ENCODE data around the gene PIPOX. TPM values are rescaled to one million over a fixed set of nuclear protein-coding genes. Genes with fewer than 3 reads are reported as not detected.

PIPOX gene
- total RNA-seq, 1 donor from 2014 or later, result 0.26 TPM

DNA sequence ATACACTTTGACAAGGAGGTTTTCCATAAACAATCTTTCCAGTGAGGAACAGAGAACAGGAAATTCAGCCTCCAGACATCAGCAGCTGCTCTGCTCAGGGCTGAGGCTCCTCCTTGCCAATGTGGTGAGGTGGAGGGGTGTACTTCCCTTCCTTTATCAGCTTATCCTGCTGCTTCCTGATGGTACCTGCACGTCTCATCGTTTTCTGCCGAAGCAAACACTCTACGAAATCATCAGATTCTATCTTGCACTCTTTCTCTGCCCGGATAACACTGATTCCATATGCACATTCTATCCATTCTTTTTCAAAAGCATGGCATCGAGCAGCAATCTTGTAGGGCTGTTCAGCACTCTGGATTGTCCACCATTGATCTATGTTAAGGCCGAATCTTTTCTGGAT lies 21.7 kb upstream of the PIPOX start:
- DNase-seq (ENCODE audit: low read depth), result no peak
- TF ChIP-seq, protein P1, sequence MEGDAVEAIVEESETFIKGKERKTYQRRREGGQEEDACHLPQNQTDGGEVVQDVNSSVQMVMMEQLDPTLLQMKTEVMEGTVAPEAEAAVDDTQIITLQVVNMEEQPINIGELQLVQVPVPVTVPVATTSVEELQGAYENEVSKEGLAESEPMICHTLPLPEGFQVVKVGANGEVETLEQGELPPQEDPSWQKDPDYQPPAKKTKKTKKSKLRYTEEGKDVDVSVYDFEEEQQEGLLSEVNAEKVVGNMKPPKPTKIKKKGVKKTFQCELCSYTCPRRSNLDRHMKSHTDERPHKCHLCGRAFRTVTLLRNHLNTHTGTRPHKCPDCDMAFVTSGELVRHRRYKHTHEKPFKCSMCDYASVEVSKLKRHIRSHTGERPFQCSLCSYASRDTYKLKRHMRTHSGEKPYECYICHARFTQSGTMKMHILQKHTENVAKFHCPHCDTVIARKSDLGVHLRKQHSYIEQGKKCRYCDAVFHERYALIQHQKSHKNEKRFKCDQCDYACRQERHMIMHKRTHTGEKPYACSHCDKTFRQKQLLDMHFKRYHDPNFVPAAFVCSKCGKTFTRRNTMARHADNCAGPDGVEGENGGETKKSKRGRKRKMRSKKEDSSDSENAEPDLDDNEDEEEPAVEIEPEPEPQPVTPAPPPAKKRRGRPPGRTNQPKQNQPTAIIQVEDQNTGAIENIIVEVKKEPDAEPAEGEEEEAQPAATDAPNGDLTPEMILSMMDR (IDR thresholded peaks at IDR 0.05; ENCODE audit: insufficient read depth, low read length, severe bottlenecking), result no peak
- Histone ChIP-seq H3K27me3 (ENCODE audit: control insufficient read depth, insufficient read depth, low read length) (peaks cover 23% of the 10 kb centered on the region), H3K36me3 (ENCODE audit: control insufficient read depth, insufficient read depth, low read length) (no peaks in the 10 kb centered on the region), H3K4me3 (ENCODE audit: low read depth, low read length) (no peak overlapping the region)
- FAIRE-seq, result no peak

DNA sequence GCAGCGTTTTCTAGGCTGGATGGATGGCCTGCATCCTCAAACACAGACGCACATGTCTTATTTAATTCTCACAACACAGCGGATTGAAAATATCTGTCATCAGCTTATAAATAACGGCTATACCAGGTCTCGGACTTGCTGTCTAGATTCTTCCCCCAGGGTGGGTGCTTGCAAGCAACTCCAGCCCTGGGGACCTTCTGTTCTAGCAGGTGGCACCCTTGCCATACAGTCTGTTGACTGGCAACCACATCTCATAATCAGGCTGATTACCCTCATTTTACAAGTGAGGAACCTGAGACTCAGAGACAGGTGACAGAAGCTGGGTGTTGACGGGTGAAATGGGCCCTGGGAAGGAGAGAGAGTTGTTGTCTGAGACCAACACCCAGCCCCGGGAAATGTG lies 20.9 kb upstream of the PIPOX start:
- no peak for FAIRE-seq

GRCh38 chr17:29024316-29024952 lies 18.5 kb upstream of the PIPOX start:
- H3K36me3 ChIP-seq (ENCODE audit: control insufficient read depth, insufficient read depth, low read length), result no peaks in the 10 kb centered on the region
- peaks cover 18% of the 10 kb centered on the region for H3K27me3 ChIP-seq (ENCODE audit: control insufficient read depth, insufficient read depth, low read length)
- FAIRE-seq, result no peak
- TF ChIP-seq, protein P1 (IDR thresholded peaks at IDR 0.05; ENCODE audit: insufficient read depth, low read length, severe bottlenecking), result no peak
- DNase-seq (ENCODE audit: low read depth), result no peak
- H3K4me3 ChIP-seq (ENCODE audit: low read depth, low read length), result no peak overlapping the region

More for the DNA sequence above, 20.9 kb upstream of the PIPOX start:
- Histone ChIP-seq H3K27me3 (ENCODE audit: control insufficient read depth, insufficient read depth, low read length) (peaks cover 19% of the 10 kb centered on the region), H3K36me3 (ENCODE audit: control insufficient read depth, insufficient read depth, low read length) (no peaks in the 10 kb centered on the region), H3K4me3 (ENCODE audit: low read depth, low read length) (no peak overlapping the region)
- TF ChIP-seq, protein P1 (IDR thresholded peaks at IDR 0.05; ENCODE audit: insufficient read depth, low read length, severe bottlenecking), result no peak
- DNase-seq (ENCODE audit: low read depth), result no peak

GRCh38 chr17:29031488-29031887 lies 11.5 kb upstream of the PIPOX start:
- FAIRE-seq, result no peak
- TF ChIP-seq, protein P1 (IDR thresholded peaks at IDR 0.05; ENCODE audit: insufficient read depth, low read length, severe bottlenecking), result no peak
- Histone ChIP-seq H3K4me3 (ENCODE audit: low read depth, low read length) (no peak overlapping the region), H3K27me3 (ENCODE audit: control insufficient read depth, insufficient read depth, low read length) (peaks cover 17% of the 10 kb centered on the region), H3K36me3 (ENCODE audit: control insufficient read depth, insufficient read depth, low read length) (no peaks in the 10 kb centered on the region)
- DNase-seq (ENCODE audit: low read depth), result no peak

DNA sequence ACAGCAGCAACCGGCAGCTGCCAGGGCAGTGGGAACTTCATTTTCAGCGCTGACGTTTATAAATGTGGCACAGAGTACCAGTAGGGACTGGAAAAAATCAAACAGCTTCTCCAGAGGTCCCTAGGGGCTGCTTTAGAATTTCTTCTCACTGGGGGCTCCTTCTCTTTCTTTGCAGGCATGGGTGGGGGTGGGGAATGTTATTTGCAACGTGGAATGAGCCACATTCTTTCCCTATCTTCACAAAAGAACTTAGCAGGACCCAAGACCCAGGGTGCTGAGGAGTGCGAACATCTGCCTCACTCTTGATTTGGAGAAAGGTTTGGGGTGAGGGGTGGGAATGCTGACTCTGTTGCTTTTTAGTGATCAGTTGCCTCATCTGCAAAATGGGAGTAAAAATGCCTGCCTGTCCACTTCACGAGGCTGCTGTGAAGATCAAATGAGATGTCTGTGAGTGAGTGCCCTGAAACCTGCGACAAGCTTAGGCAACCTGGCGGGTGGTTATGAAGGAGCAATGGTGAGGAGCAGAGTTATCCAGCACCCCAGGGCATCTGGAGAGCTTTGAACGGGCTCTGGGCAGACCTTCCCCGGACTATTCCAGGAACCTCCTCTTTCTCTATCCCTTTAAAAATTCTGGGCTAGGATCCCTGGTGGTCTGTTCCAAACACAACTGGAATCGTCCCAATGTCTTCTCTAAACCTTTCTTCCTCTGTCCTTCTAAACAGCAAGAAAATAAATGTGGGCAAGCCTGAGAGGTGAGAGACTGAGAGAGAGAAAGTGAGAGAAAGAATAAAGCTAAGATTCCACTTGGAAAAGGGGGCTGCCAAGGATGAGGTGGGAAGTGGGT lies 10.7 kb upstream of the PIPOX start:
- Histone ChIP-seq H3K27me3 (ENCODE audit: control insufficient read depth, insufficient read depth, low read length) (peaks cover 15% of the 10 kb centered on the region), H3K4me3 (ENCODE audit: low read depth, low read length) (no peak overlapping the region), H3K36me3 (ENCODE audit: control insufficient read depth, insufficient read depth, low read length) (no peaks in the 10 kb centered on the region)
- TF ChIP-seq, protein P1 (IDR thresholded peaks at IDR 0.05; ENCODE audit: insufficient read depth, low read length, severe bottlenecking), result no peak
- DNase-seq (ENCODE audit: low read depth), result no peak
- no peak for FAIRE-seq
